IMR-90 (cell line): ENCODE measurements around the gene CDR2L. TPM values are rescaled to one million over a fixed set of nuclear protein-coding genes. Genes with fewer than 3 reads are reported as not detected.
"Not testable (repeated sequence)": the region's sequence is repeated elsewhere in the genome, so short reads cannot be mapped to it uniquely, and the experiment has no call there.

ENCODE experiments used
- ATAC-seq: fragments of 200-7000 bp; cut with Tn5 transposase; 2 replicates; pipeline ENCODE4 v1.9.1; 2020; ENCODE audit warnings: low read depth, mild to moderate bottlenecking, moderate library complexity
- BruUV-seq: library from RNA; stranded (reverse); fragments of 400-500 nt; replicated peaks from 2 replicates; lab custom pipeline; 2021; lab: Mats Ljungman, UMichigan
- CTCF ChIA-PET: fragments of 300-600 bp; formaldehyde crosslinking; extraction: SDS; loops from one replicate; lab custom pipeline; 2021; ENCODE audit warnings: antibody characterized with exemption; lab: Yijun Ruan, JAX
- POLR2A ChIA-PET: fragments of 300-600 bp; sonication (Branson Sonifier 250); formaldehyde crosslinking; loops from one replicate; lab custom pipeline; 2022; ENCODE audit warnings: antibody characterized with exemption; ENCODE audit not compliant: unreplicated experiment; lab: Charles Lee
- DNase-seq: peaks from one replicate; pipeline ENCODE4 v3.0.0; 2013
- H2AFZ ChIP-seq: replicated peaks from 2 replicates; pipeline ENCODE3; 2013; ENCODE audit warnings: low read length, mild to moderate bottlenecking; ENCODE audit not compliant: poor library complexity
- H2AK5ac ChIP-seq: 2 replicates; pipeline ENCODE4 v1.6.1; 2013; ENCODE audit warnings: low read depth, low read length, inconsistent platforms
- H2AK9ac ChIP-seq: replicated peaks from 2 replicates; pipeline ENCODE3; 2013; ENCODE audit warnings: mild to moderate bottlenecking, low read depth, low read length, moderate library complexity; ENCODE audit not compliant: poor library complexity
- H2BK120ac ChIP-seq: 2 replicates; pipeline ENCODE4 v1.6.1; 2013; ENCODE audit warnings: low read depth, low read length, inconsistent platforms
- H2BK15ac ChIP-seq: 3 replicates; pipeline ENCODE4 v1.6.1; 2013; ENCODE audit warnings: low read depth, low read length, inconsistent platforms
- H2BK20ac ChIP-seq: 2 replicates; pipeline ENCODE4 v1.6.1; 2013; ENCODE audit warnings: low read depth, mild to moderate bottlenecking, inconsistent platforms, low read length, moderate library complexity
- H2BK5ac ChIP-seq: 2 replicates; pipeline ENCODE4 v1.6.1; 2013; ENCODE audit warnings: mild to moderate bottlenecking, low read depth, low read length, inconsistent platforms; ENCODE audit not compliant: poor library complexity, severe bottlenecking
- H3K14ac ChIP-seq: replicated peaks from 2 replicates; pipeline ENCODE4 v1.6.1; 2013; ENCODE audit warnings: low read depth, low read length, inconsistent platforms
- H3K18ac ChIP-seq: 2 replicates; pipeline ENCODE4 v1.6.1; 2013; ENCODE audit warnings: low read depth, low read length, control low read depth
- H3K23ac ChIP-seq: 2 replicates; pipeline ENCODE4 v1.6.1; 2013; ENCODE audit warnings: low read depth, low read length, inconsistent platforms
- H3K27ac ChIP-seq: 2 replicates; pipeline ENCODE4 v1.5.1; 2013; ENCODE audit warnings: mild to moderate bottlenecking, control low read depth, low read length; ENCODE audit not compliant: insufficient read depth
- H3K27me3 ChIP-seq: 2 replicates; pipeline ENCODE4 v1.6.1; 2013; ENCODE audit warnings: low read length; ENCODE audit not compliant: control insufficient read depth, insufficient read depth
- H3K36me3 ChIP-seq: 2 replicates; pipeline ENCODE4 v1.6.1; 2013; ENCODE audit warnings: low read length, mixed read lengths; ENCODE audit not compliant: control insufficient read depth, insufficient read depth
- H3K4ac ChIP-seq: 2 replicates; pipeline ENCODE4 v1.6.1; 2013; ENCODE audit warnings: low read depth, low read length, inconsistent platforms
- H3K4me1 ChIP-seq: 2 replicates; pipeline ENCODE4 v1.6.1; 2013; ENCODE audit warnings: low read length, mixed read lengths; ENCODE audit not compliant: control insufficient read depth, insufficient read depth
- H3K4me2 ChIP-seq: 2 replicates; pipeline ENCODE4 v1.6.1; 2013; ENCODE audit warnings: low read depth, mild to moderate bottlenecking, control low read depth, low read length, moderate library complexity
- H3K4me3 ChIP-seq: 2 replicates; pipeline ENCODE4 v1.5.1; 2013; ENCODE audit warnings: low read depth, mild to moderate bottlenecking, control low read depth, low read length, moderate library complexity; ENCODE audit not compliant: insufficient read depth
- H3K56ac ChIP-seq: 2 replicates; pipeline ENCODE4 v1.6.1; 2013; ENCODE audit warnings: low read length, inconsistent platforms; ENCODE audit not compliant: insufficient read depth; ENCODE audit errors: extremely low read depth
- H3K79me1 ChIP-seq, 2 experiments: 2 replicates each; pipeline ENCODE4 v1.6.1; 2013; ENCODE audit warnings: low read length in 2 of 2, inconsistent platforms in 1 of 2, low read depth in 1 of 2
- H3K9ac ChIP-seq: 2 replicates; pipeline ENCODE4 v1.6.1; 2013; ENCODE audit warnings: low read depth, low read length, control low read depth
- H3K9me1 ChIP-seq: 2 replicates; pipeline ENCODE4 v1.6.1; 2013; ENCODE audit warnings: low read length, inconsistent platforms; ENCODE audit not compliant: insufficient read depth
- H3K9me3 ChIP-seq: 2 replicates; pipeline ENCODE4 v1.6.1; 2013; ENCODE audit warnings: low read length; ENCODE audit not compliant: control insufficient read depth, insufficient read depth
- H4K20me1 ChIP-seq: 2 replicates; pipeline ENCODE4 v1.6.1; 2013; ENCODE audit warnings: low read length, inconsistent platforms; ENCODE audit not compliant: insufficient read depth
- H4K5ac ChIP-seq: 2 replicates; pipeline ENCODE4 v1.6.1; 2013; ENCODE audit warnings: mild to moderate bottlenecking, low read depth, low read length, control low read depth
- H4K8ac ChIP-seq, 2 experiments: 2 replicates each; pipeline ENCODE4 v1.6.1; 2013; ENCODE audit warnings: low read depth in 2 of 2, low read length in 2 of 2, control low read depth in 1 of 2, inconsistent platforms in 1 of 2
- H4K91ac ChIP-seq: 2 replicates; pipeline ENCODE4 v1.6.1; 2013; ENCODE audit warnings: low read depth, low read length, inconsistent platforms; ENCODE audit not compliant: insufficient read depth
- BHLHE40 ChIP-seq: fragments of 150-350 bp; IDR thresholded peaks from 2 replicates; pipeline ENCODE4 v1.6.1; 2016; ENCODE audit warnings: mild to moderate bottlenecking, low read depth, low read length
- CEBPB ChIP-seq: IDR thresholded peaks from 2 replicates; pipeline ENCODE4 v1.6.1; 2012; ENCODE audit warnings: low read depth, low read length, improper control_type of control experiment
- CHD1 ChIP-seq: IDR thresholded peaks from 2 replicates; pipeline ENCODE4 v1.6.1; 2012; ENCODE audit warnings: low read depth, low read length, improper control_type of control experiment
- FOS ChIP-seq: fragments of 150-350 bp; IDR thresholded peaks from 2 replicates; pipeline ENCODE4 v1.6.1; 2016; ENCODE audit warnings: low read depth, low read length
- MXI1 ChIP-seq: IDR thresholded peaks from 2 replicates; pipeline ENCODE4 v1.6.1; 2012; ENCODE audit warnings: low read depth, mild to moderate bottlenecking, low read length, moderate library complexity, borderline replicate concordance
- NFE2L2 ChIP-seq: fragments of 150-350 bp; IDR thresholded peaks from 2 replicates; pipeline ENCODE4 v1.6.1; 2016; ENCODE audit warnings: low read depth, mild to moderate bottlenecking, low read length
- POLR2A ChIP-seq: IDR thresholded peaks from 2 replicates; pipeline ENCODE4 v1.6.1; 2012; ENCODE audit warnings: mild to moderate bottlenecking, low read depth, low read length
- RAD21 ChIP-seq: IDR thresholded peaks from 2 replicates; pipeline ENCODE4 v1.6.1; 2012; ENCODE audit warnings: low read length, improper control_type of control experiment
- RCOR1 ChIP-seq: IDR thresholded peaks from 2 replicates; pipeline ENCODE4 v1.6.1; 2012; ENCODE audit warnings: mild to moderate bottlenecking, low read length, improper control_type of control experiment; ENCODE audit not compliant: insufficient replicate concordance
- RFX5 ChIP-seq: IDR thresholded peaks from 2 replicates; pipeline ENCODE4 v1.8.0; 2012; ENCODE audit warnings: low read depth, mild to moderate bottlenecking, low read length, moderate library complexity
- SMC3 ChIP-seq: fragments of 150-350 bp; IDR thresholded peaks from 2 replicates; pipeline ENCODE4 v1.6.1; 2016; ENCODE audit warnings: low read depth, mild to moderate bottlenecking, antibody characterized with exemption, low read length, moderate library complexity
- WGBS, 2 experiments: methylation state at CpG; one replicate each; pipeline versions ENCODE4 v1.1.5 to v1.1.7; 2013; ENCODE audit warnings: missing lambda C conversion rate in 2 of 2; ENCODE audit not compliant: insufficient read length in 1 of 2; ENCODE audit errors: extremely low coverage in 2 of 2; 5-methylcytosine and 5-hydroxymethylcytosine counted together
- dilution Hi-C: fragments of 300-500 bp; cut with HindIII; formaldehyde crosslinking; loops from one replicate; pipeline ENCODE4 v1.14.3; 2018; ENCODE audit warnings: low sequenced_read_pairs; ENCODE audit not compliant: unreplicated experiment
- in situ Hi-C: fragments of 300-500 bp; cut with MboI; formaldehyde crosslinking; loops from 3 replicates; pipeline ENCODE4 v1.14.3; 2019; ENCODE audit warnings: low sequenced_read_pairs, inconsistent platforms, mixed read lengths
- intact Hi-C: fragments of 100-400 bp; cut with micrococcal nuclease; formaldehyde crosslinking; loops from 2 replicates; pipeline ENCODE4 v1.10.0; 2022
- polyA plus RNA-seq, 3 experiments: library from polyadenylated mRNA; depleted of rRNA; stranded (reverse); fragments of >200 nt; gene quantifications; 2 replicates each; pipeline ENCODE4 v1.2.3, GENCODE V29; 2012; ENCODE audit warnings: low replicate concordance in 1 of 3
- total RNA-seq: library from RNA; depleted of rRNA; stranded (reverse); fragments of >200 nt; gene quantifications from 2 replicates; pipeline ENCODE4 v1.2.3, GENCODE V29; 2012
- TF ChIP-seq, protein P1 (sequence below): fragments of 150-350 bp; IDR thresholded peaks from 2 replicates; pipeline ENCODE4 v1.6.1; 2017; ENCODE audit warnings: mild to moderate bottlenecking, antibody characterized with exemption, low read length, low read depth

Gene CDR2L
- total and polyA plus RNA-seq, 2 of the 4 experiments (the other 2 are of a cell fraction) = 5.7 to 18.9 TPM

DNA sequence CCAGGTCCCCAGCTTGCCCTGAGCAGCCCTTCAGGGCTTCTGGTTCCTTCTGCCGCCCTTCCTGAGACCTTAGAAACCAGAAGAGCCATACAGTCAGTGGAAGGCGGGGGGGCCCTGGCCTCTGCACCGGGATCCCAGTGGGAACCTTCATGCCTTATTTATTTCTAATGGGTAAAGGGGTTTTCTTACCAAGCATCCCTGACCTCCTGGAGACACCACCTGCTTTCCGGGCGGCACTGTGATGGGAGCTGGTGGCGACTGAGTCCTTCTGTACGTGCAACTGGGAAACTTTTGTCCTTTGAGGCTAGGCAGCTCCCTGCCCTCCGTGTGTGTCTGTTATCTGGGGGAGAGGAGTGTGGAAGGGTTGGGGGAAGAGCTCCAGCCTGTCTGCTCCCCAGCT, 17.9 kb downstream of the CDR2L start:
- CTCF ChIA-PET = interaction anchor here (1.6 kb wide), 1 partner anchor 17 kb away, joined by 6 read pairs; no protein-coding TSS in a partner anchor
- H3K18ac ChIP-seq = no peak overlapping the region
- POLR2A ChIA-PET = no interaction called here

DNA sequence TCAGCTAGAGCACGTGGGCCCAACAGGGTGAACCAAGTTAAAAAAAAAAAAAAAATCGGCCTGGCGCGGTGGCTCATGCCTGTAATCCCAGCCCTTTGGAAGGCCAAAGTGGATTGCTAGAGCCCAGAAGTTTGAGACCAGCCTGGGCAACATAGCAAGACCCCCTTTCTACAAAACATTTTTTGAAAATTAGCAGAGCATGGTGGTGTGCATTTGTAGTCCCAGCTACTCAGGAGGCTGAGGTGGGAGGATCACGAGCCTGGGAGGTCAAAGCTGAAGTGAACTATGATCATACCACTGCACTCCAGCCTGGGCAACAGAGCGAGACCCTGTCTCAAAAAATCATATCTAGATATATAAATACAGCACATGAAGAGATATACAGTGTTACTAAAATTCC, 18.7 kb downstream of the CDR2L start:
- H3K23ac ChIP-seq, H3K4me2 ChIP-seq, H3K14ac ChIP-seq, dilution Hi-C loops, BruUV-seq, H3K9me3 ChIP-seq, H2BK15ac ChIP-seq, H2AFZ ChIP-seq, H2BK5ac ChIP-seq, H3K79me1 ChIP-seq, H3K18ac ChIP-seq, ATAC-seq, H3K4me1 ChIP-seq, H3K56ac ChIP-seq, H3K27me3 ChIP-seq, H3K4me3 ChIP-seq, H3K27ac ChIP-seq, H2BK120ac ChIP-seq, intact Hi-C loops, H4K5ac ChIP-seq, H2AK5ac ChIP-seq, H4K91ac ChIP-seq, H2BK20ac ChIP-seq, H2AK9ac ChIP-seq, H3K9me1 ChIP-seq, DNase-seq, H4K8ac ChIP-seq, H3K9ac ChIP-seq, H4K20me1 ChIP-seq, POLR2A ChIA-PET, in situ Hi-C loops, H3K4ac ChIP-seq: not testable (repeated sequence)
- H3K36me3 ChIP-seq = peaks cover 38% of the 10 kb centered on the region
- WGBS, 2 experiments = no CpG with 5 or more reads among the region's 6 CpGs
- CTCF ChIA-PET = interaction anchor here (1.6 kb wide), 1 partner anchor 18 kb away, joined by 6 read pairs; no protein-coding TSS in a partner anchor

More for the DNA sequence above, 17.9 kb downstream of the CDR2L start:
- no peak overlapping the region for H3K14ac ChIP-seq
- DNase-seq (no peak), ATAC-seq (no peak)
- no peak overlapping the region for H3K4me2 ChIP-seq
- H3K4ac ChIP-seq = no peak overlapping the region
- no peak overlapping the region for H2AK9ac ChIP-seq
- H3K27me3 ChIP-seq = no peaks in the 10 kb centered on the region
- in situ Hi-C loops (no loop called here), intact Hi-C loops (no loop called here), dilution Hi-C loops (no loop called here)
- H2BK20ac ChIP-seq = no peak overlapping the region
- no peak overlapping the region for H4K5ac ChIP-seq
- no peak overlapping the region for H2BK120ac ChIP-seq
- no peaks in the 10 kb centered on the region for H3K4me1 ChIP-seq
- WGBS, 2 experiments = 100% methylated on average over 1 of the region's 8 CpGs; no CpG with 5 or more reads in 1 of the 2 experiments
- H3K23ac ChIP-seq = no peak overlapping the region
- no peak overlapping the region for H2AK5ac ChIP-seq
- no peak overlapping the region for H3K56ac ChIP-seq
- H3K27ac ChIP-seq = no peak overlapping the region
- H3K9ac ChIP-seq = no peak overlapping the region
- peaks cover 38% of the 10 kb centered on the region for H3K36me3 ChIP-seq
- no peak overlapping the region for H2BK5ac ChIP-seq
- no TSS peak for BruUV-seq
- TF ChIP-seq CHD1 = no peak
- no peak for TF ChIP-seq MXI1
- no peak for TF ChIP-seq RCOR1
- TF ChIP-seq SMC3 = no peak
- no peak for TF ChIP-seq FOS
- TF ChIP-seq RFX5 = no peak
- TF ChIP-seq BHLHE40 = no peak
- no peak for TF ChIP-seq CEBPB
- TF ChIP-seq POLR2A = no peak
- no peak for TF ChIP-seq NFE2L2
- TF ChIP-seq RAD21 = no peak
- TF ChIP-seq, protein P1, sequence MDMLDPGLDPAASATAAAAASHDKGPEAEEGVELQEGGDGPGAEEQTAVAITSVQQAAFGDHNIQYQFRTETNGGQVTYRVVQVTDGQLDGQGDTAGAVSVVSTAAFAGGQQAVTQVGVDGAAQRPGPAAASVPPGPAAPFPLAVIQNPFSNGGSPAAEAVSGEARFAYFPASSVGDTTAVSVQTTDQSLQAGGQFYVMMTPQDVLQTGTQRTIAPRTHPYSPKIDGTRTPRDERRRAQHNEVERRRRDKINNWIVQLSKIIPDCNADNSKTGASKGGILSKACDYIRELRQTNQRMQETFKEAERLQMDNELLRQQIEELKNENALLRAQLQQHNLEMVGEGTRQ = no peak
- H4K91ac ChIP-seq = no peak overlapping the region
- no peak overlapping the region for H4K8ac ChIP-seq
- no peaks in the 10 kb centered on the region for H3K9me3 ChIP-seq
- no peak overlapping the region for H2BK15ac ChIP-seq
- no peaks in the 10 kb centered on the region for H3K9me1 ChIP-seq
- no peak overlapping the region for H3K4me3 ChIP-seq
- H4K20me1 ChIP-seq = no peaks in the 10 kb centered on the region
- no peak overlapping the region for H2AFZ ChIP-seq
- H3K79me1 ChIP-seq = no peaks in the 10 kb centered on the region; a peak in 1 of 4 replicates
